ENCODE measurements around the gene SUMF1.

Gene SUMF1

GRCh38 chr3:4466741-4467521, at the start of gene SUMF1:
TSS of gene SUMF1 (minus strand) at chr3:4467269. CDS start at chr3:4467245, 24 bp downstream.
- H3K9me3 ChIP-seq (ENCODE audit: low read depth, low read length) = no peaks in the 10 kb centered on the region
- H3K9ac ChIP-seq (ENCODE audit: insufficient read length) = peak within 1 kb of the TSS; percentile 86
- H3K27ac ChIP-seq = no peak within 1 kb of the TSS
- peak within 1 kb of the TSS; percentile 87 for H3K4me3 ChIP-seq
- TF ChIP-seq EZH2 (IDR thresholded peaks at IDR 0.05) (no peak), POLR2AphosphoS5 (IDR thresholded peaks at IDR 0.05; ENCODE audit: borderline replicate concordance, low read depth, low read length) (peak; percentile 84)
- H3K36me3 ChIP-seq (ENCODE audit: insufficient read depth, low read length) = no peaks in the 10 kb centered on the region
- peak; percentile 2 for DNase-seq (ENCODE audit: low read depth, low spot score)

GRCh38 chr3:4515916-4516579, 49.0 kb upstream of the SUMF1 start:
- H3K9me3 ChIP-seq (ENCODE audit: low read depth, low read length) = no peaks in the 10 kb centered on the region
- H3K27ac ChIP-seq = no peak overlapping the region
- TF ChIP-seq EZH2 (IDR thresholded peaks at IDR 0.05) (no peak), POLR2AphosphoS5 (IDR thresholded peaks at IDR 0.05; ENCODE audit: borderline replicate concordance, low read depth, low read length) (no peak), FOXP2 (optimal IDR thresholded peaks at IDR 0.05; ENCODE audit: control extremely low read depth, extremely low read length, insufficient read depth) (no peak)
- H3K9ac ChIP-seq (ENCODE audit: insufficient read length) = no peak overlapping the region
- H3K36me3 ChIP-seq (ENCODE audit: insufficient read depth, low read length) = no peaks in the 10 kb centered on the region
- H3K4me3 ChIP-seq = no peak overlapping the region
- DNase-seq (ENCODE audit: low read depth, low spot score) = no peak

- Histone ChIP-seq H3K9ac (ENCODE audit: insufficient read length) (no peak overlapping the region), H3K27ac (no peak overlapping the region), H3K9me3 (ENCODE audit: low read depth, low read length) (no peaks in the 10 kb centered on the region), H3K4me3 (no peak overlapping the region), H3K36me3 (ENCODE audit: insufficient read depth, low read length) (no peaks in the 10 kb centered on the region)
- TF ChIP-seq POLR2AphosphoS5 (IDR thresholded peaks at IDR 0.05; ENCODE audit: borderline replicate concordance, low read depth, low read length) (no peak), EZH2 (IDR thresholded peaks at IDR 0.05) (no peak), FOXP2 (optimal IDR thresholded peaks at IDR 0.05; ENCODE audit: control extremely low read depth, extremely low read length, insufficient read depth) (no peak)
- no peak for DNase-seq (ENCODE audit: low read depth, low spot score)
Measured at GRCh38 chr3:4514916-4515315, 47.8 kb upstream of the SUMF1 start.

- DNase-seq (ENCODE audit: low read depth, low spot score) = no peak
- H3K36me3 ChIP-seq (ENCODE audit: insufficient read depth, low read length) = no peaks in the 10 kb centered on the region
- H3K27ac ChIP-seq = no peak overlapping the region
- no peak overlapping the region for H3K9ac ChIP-seq (ENCODE audit: insufficient read length)
- no peak overlapping the region for H3K4me3 ChIP-seq
- H3K9me3 ChIP-seq (ENCODE audit: low read depth, low read length) = no peaks in the 10 kb centered on the region
- no peak for TF ChIP-seq FOXP2 (optimal IDR thresholded peaks at IDR 0.05; ENCODE audit: control extremely low read depth, extremely low read length, insufficient read depth)
- TF ChIP-seq EZH2 (IDR thresholded peaks at IDR 0.05) = no peak
- no peak for TF ChIP-seq POLR2AphosphoS5 (IDR thresholded peaks at IDR 0.05; ENCODE audit: borderline replicate concordance, low read depth, low read length)
Measured at GRCh38 chr3:4514321-4514720, 47.3 kb upstream of the SUMF1 start.

GRCh38 chr3:4512895-4513616, 46.0 kb upstream of the SUMF1 start:
- no peak overlapping the region for H3K27ac ChIP-seq

GRCh38 chr3:4511491-4512262, 44.6 kb upstream of the SUMF1 start:
- no peak for TF ChIP-seq EZH2 (IDR thresholded peaks at IDR 0.05)
- no peak for TF ChIP-seq POLR2AphosphoS5 (IDR thresholded peaks at IDR 0.05; ENCODE audit: borderline replicate concordance, low read depth, low read length)
- no peak for TF ChIP-seq FOXP2 (optimal IDR thresholded peaks at IDR 0.05; ENCODE audit: control extremely low read depth, extremely low read length, insufficient read depth)
- no peak overlapping the region for H3K9ac ChIP-seq (ENCODE audit: insufficient read length)
- no peaks in the 10 kb centered on the region for H3K36me3 ChIP-seq (ENCODE audit: insufficient read depth, low read length)
- H3K9me3 ChIP-seq (ENCODE audit: low read depth, low read length) = no peaks in the 10 kb centered on the region
- H3K4me3 ChIP-seq = no peak overlapping the region
- no peak for DNase-seq (ENCODE audit: low read depth, low spot score)
- no peak overlapping the region for H3K27ac ChIP-seq

More at GRCh38 chr3:4512895-4513616, 46.0 kb upstream of the SUMF1 start:
- Histone ChIP-seq H3K4me3 (no peak overlapping the region), H3K9me3 (ENCODE audit: low read depth, low read length) (no peaks in the 10 kb centered on the region), H3K9ac (ENCODE audit: insufficient read length) (no peak overlapping the region), H3K36me3 (ENCODE audit: insufficient read depth, low read length) (no peaks in the 10 kb centered on the region)
- DNase-seq (ENCODE audit: low read depth, low spot score) = no peak
- TF ChIP-seq FOXP2 (optimal IDR thresholded peaks at IDR 0.05; ENCODE audit: control extremely low read depth, extremely low read length, insufficient read depth) (no peak), POLR2AphosphoS5 (IDR thresholded peaks at IDR 0.05; ENCODE audit: borderline replicate concordance, low read depth, low read length) (no peak), EZH2 (IDR thresholded peaks at IDR 0.05) (no peak)

GRCh38 chr3:4509983-4510755, 43.1 kb upstream of the SUMF1 start:
- no peaks in the 10 kb centered on the region for H3K9me3 ChIP-seq (ENCODE audit: low read depth, low read length)
- TF ChIP-seq POLR2AphosphoS5 (IDR thresholded peaks at IDR 0.05; ENCODE audit: borderline replicate concordance, low read depth, low read length) = no peak
- no peak for TF ChIP-seq FOXP2 (optimal IDR thresholded peaks at IDR 0.05; ENCODE audit: control extremely low read depth, extremely low read length, insufficient read depth)
- TF ChIP-seq EZH2 (IDR thresholded peaks at IDR 0.05) = no peak
- H3K9ac ChIP-seq (ENCODE audit: insufficient read length) = no peak overlapping the region
- no peak overlapping the region for H3K27ac ChIP-seq
- no peak overlapping the region for H3K4me3 ChIP-seq
- no peak for DNase-seq (ENCODE audit: low read depth, low spot score)
- H3K36me3 ChIP-seq (ENCODE audit: insufficient read depth, low read length) = no peaks in the 10 kb centered on the region
